Activated CD8-positive, alpha-beta memory T cell treated with anti-CD3 and anti-CD28 coated beads for 24 hours (primary cell): Measurements from ENCODE around the gene MAP2K2.
A peak's percentile ranks its signal among the peaks of the same experiment; 100 is the strongest.
"Not testable (repeated sequence)": the region's sequence is repeated elsewhere in the genome, so short reads cannot be mapped to it uniquely, and the experiment has no call there.

Source experiments
- DNase-seq: peaks from one replicate; pipeline ENCODE4 v3.0.0-alpha.2; 2020

MAP2K2 gene

GRCh38 chr19:4129050-4129449 is 5.1 kb upstream of the MAP2K2 start:
- DNase-seq: not testable (repeated sequence)

GRCh38 chr19:4127322-4127721 is 3.4 kb upstream of the MAP2K2 start:
- DNase-seq: not testable (repeated sequence)

- no peak for DNase-seq
Measured at GRCh38 chr19:4124638-4125037, 716 bp upstream of the MAP2K2 start.

GRCh38 chr19:4122480-4122879 is 1.4 kb downstream of the MAP2K2 start:
- DNase-seq: no peak

- no peak for DNase-seq
Measured at GRCh38 chr19:4121815-4122214, 2.1 kb downstream of the MAP2K2 start.

- DNase-seq: no peak
Measured at GRCh38 chr19:4121273-4121612, 2.7 kb downstream of the MAP2K2 start.

GRCh38 chr19:4120559-4121272 is 3.2 kb downstream of the MAP2K2 start:
- no peak for DNase-seq

- no peak for DNase-seq
Measured at GRCh38 chr19:4119763-4120162, 4.2 kb downstream of the MAP2K2 start.

- DNase-seq: no peak
Measured at GRCh38 chr19:4115818-4116385, 8.0 kb downstream of the MAP2K2 start.

- peak; percentile 78 for DNase-seq
Measured at GRCh38 chr19:4115050-4115817, 8.7 kb downstream of the MAP2K2 start.

GRCh38 chr19:4114181-4114580 is 9.7 kb downstream of the MAP2K2 start:
- DNase-seq: no peak

- DNase-seq: no peak
Measured at GRCh38 chr19:4113398-4114088, 10.4 kb downstream of the MAP2K2 start.

- no peak for DNase-seq
Measured at GRCh38 chr19:4112367-4112766, 11.6 kb downstream of the MAP2K2 start.

- DNase-seq: no peak
Measured at GRCh38 chr19:4109626-4109945, 14.3 kb downstream of the MAP2K2 start.

- peak; percentile 84 for DNase-seq
Measured at GRCh38 chr19:4108767-4109625, 14.9 kb downstream of the MAP2K2 start.

- no peak for DNase-seq
Measured at GRCh38 chr19:4103080-4103433, 20.9 kb downstream of the MAP2K2 start.

- DNase-seq: no peak
Measured at GRCh38 chr19:4102339-4103079, 21.4 kb downstream of the MAP2K2 start.

GRCh38 chr19:4101496-4101770 is 22.5 kb downstream of the MAP2K2 start:
- DNase-seq: no peak

- no peak for DNase-seq
Measured at GRCh38 chr19:4100647-4101495, 23.1 kb downstream of the MAP2K2 start.

- no peak for DNase-seq
Measured at GRCh38 chr19:4099041-4099764, 24.7 kb downstream of the MAP2K2 start.

GRCh38 chr19:4098493-4098892 is 25.4 kb downstream of the MAP2K2 start:
- no peak for DNase-seq
